ENCODE measurements around the gene FBXO38. TPM values are rescaled to one million over a fixed set of nuclear protein-coding genes. Genes with fewer than 3 reads are reported as not detected.

FBXO38 gene
- polyA plus RNA-seq, 3 donors, result 6.8 to 22.1 (median 14.8) TPM

DNA sequence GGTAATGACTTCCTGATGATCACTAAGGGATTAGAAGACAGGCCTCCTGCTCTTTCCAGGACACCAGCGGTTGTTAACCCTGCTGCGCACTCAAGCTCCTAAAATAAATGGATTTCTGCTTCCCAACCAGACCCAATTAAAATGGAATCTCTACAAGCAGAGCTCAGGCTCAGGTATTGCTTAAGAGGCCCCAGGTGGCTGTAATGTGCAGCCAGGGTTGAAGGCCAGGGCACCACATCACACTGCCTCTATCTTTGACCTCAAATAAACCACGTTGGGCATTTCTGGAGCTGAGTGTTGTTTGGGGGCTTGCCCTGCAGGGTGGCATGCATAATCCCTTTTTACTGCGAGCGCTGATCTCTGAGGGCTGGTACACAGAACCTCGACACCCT lies 108.0 kb downstream of the FBXO38 start:
- no peaks in the 10 kb centered on the region for H3K36me3 Mint-ChIP-seq
- H3K4me1 Mint-ChIP-seq, result no peaks in the 10 kb centered on the region
- Histone ChIP-seq H3K4me2 (replicated peaks; ENCODE audit: extremely low read depth, low read length, poor library complexity, severe bottlenecking) (no peak overlapping the region), H3K27me3 (ENCODE audit: control insufficient read depth in 2 of 2, insufficient read depth in 2 of 2, low read length in 2 of 2) (peaks cover 0 to 4% of the 10 kb centered on the region in 2 donors), H3K9me3 (replicated peaks in 1 of 2; ENCODE audit: control insufficient read depth in 1 of 2, insufficient read depth in 1 of 2, low read length in 2 of 2) (no peaks in the 10 kb centered on the region), H2AFZ (ENCODE audit: insufficient read depth, low read depth, low read length, poor library complexity, severe bottlenecking) (no peak overlapping the region), H3K9ac (ENCODE audit: insufficient read depth, low read length, poor library complexity, severe bottlenecking) (no peak overlapping the region), H4K20me1 (ENCODE audit: insufficient read depth, low read length) (no peaks in the 10 kb centered on the region), H3K4me3 (replicated peaks in 1 of 3; ENCODE audit: low read depth in 2 of 3, low read length in 3 of 3) (no peak overlapping the region), H3K36me3 (replicated peaks in 1 of 2; ENCODE audit: control insufficient read depth in 1 of 2, insufficient read depth in 2 of 2, low read length in 2 of 2) (no peaks in the 10 kb centered on the region), H3K79me2 (ENCODE audit: insufficient read depth, low read length) (no peaks in the 10 kb centered on the region), H3K27ac (ENCODE audit: low read depth in 1 of 2, low read length in 2 of 2) (no peak overlapping the region), H3K4me1 (ENCODE audit: control insufficient read depth in 1 of 2, insufficient read depth in 2 of 2, low read length in 2 of 2) (no peaks in the 10 kb centered on the region)
- H3K4me3 Mint-ChIP-seq, result no peak overlapping the region
- TF ChIP-seq, protein P1, sequence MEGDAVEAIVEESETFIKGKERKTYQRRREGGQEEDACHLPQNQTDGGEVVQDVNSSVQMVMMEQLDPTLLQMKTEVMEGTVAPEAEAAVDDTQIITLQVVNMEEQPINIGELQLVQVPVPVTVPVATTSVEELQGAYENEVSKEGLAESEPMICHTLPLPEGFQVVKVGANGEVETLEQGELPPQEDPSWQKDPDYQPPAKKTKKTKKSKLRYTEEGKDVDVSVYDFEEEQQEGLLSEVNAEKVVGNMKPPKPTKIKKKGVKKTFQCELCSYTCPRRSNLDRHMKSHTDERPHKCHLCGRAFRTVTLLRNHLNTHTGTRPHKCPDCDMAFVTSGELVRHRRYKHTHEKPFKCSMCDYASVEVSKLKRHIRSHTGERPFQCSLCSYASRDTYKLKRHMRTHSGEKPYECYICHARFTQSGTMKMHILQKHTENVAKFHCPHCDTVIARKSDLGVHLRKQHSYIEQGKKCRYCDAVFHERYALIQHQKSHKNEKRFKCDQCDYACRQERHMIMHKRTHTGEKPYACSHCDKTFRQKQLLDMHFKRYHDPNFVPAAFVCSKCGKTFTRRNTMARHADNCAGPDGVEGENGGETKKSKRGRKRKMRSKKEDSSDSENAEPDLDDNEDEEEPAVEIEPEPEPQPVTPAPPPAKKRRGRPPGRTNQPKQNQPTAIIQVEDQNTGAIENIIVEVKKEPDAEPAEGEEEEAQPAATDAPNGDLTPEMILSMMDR (IDR thresholded peaks at IDR 0.05), result no peak
- DNase-seq, result no peak
- 100% methylated on average over 3 of the region's 6 CpGs for WGBS (ENCODE audit: insufficient coverage)
- intact Hi-C loops (cut with micrococcal nuclease), result no loop called here
- peaks cover 0 to 9% (median 5%) of the 10 kb centered on the region in 3 donors for H3K27me3 Mint-ChIP-seq (ENCODE audit: low read depth in 3 of 3)
- H3K9me3 Mint-ChIP-seq, result peaks cover 0 to 2% (median 0%) of the 10 kb centered on the region in 7 donors
- H3K27ac Mint-ChIP-seq, result no peak overlapping the region

DNA sequence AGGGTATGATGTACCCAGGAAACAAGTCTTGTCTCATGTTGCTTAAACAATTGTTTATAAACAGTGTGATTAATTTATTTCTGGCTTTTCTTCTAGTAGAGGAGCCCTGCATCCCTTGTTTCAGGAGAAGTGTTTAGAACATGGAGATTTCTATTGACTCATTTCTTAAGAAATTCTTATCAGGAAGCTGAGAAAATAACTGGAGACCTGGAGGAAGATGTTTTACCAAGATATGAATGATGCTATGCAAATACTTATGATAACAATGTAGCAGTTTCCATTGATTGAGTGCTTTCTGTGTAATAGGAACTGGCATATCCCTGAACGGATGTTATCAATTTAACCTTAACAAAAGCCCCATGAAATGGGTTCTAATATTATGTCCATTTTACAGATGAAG lies 108.6 kb downstream of the FBXO38 start:
- H3K36me3 Mint-ChIP-seq, result no peaks in the 10 kb centered on the region
- no peaks in the 10 kb centered on the region for H3K9me3 ChIP-seq (replicated peaks in 1 of 2; ENCODE audit: control insufficient read depth in 1 of 2, insufficient read depth in 1 of 2, low read length in 2 of 2)
- H3K27me3 ChIP-seq (ENCODE audit: control insufficient read depth in 2 of 2, insufficient read depth in 2 of 2, low read length in 2 of 2), result peaks cover 0 to 3% of the 10 kb centered on the region in 2 donors
- no peak overlapping the region for H3K9ac ChIP-seq (ENCODE audit: insufficient read depth, low read length, poor library complexity, severe bottlenecking)
- H3K4me1 Mint-ChIP-seq, result no peaks in the 10 kb centered on the region
- DNase-seq, result no peak
- no peaks in the 10 kb centered on the region for H3K36me3 ChIP-seq (replicated peaks in 1 of 2; ENCODE audit: control insufficient read depth in 1 of 2, insufficient read depth in 2 of 2, low read length in 2 of 2)
- no peaks in the 10 kb centered on the region for H4K20me1 ChIP-seq (ENCODE audit: insufficient read depth, low read length)
- H3K27ac ChIP-seq (ENCODE audit: low read depth in 1 of 2, low read length in 2 of 2), result no peak overlapping the region
- no peaks in the 10 kb centered on the region for H3K79me2 ChIP-seq (ENCODE audit: insufficient read depth, low read length)
- intact Hi-C loops (cut with micrococcal nuclease), result no loop called here
- H3K4me3 Mint-ChIP-seq, result no peak overlapping the region
- H3K27me3 Mint-ChIP-seq (ENCODE audit: low read depth in 3 of 3), result peaks cover 0 to 9% (median 4%) of the 10 kb centered on the region in 3 donors
- H3K27ac Mint-ChIP-seq, result no peak overlapping the region
- TF ChIP-seq, protein P1 (IDR thresholded peaks at IDR 0.05), result no peak
- no peak overlapping the region for H3K4me2 ChIP-seq (replicated peaks; ENCODE audit: extremely low read depth, low read length, poor library complexity, severe bottlenecking)
- H3K4me1 ChIP-seq (ENCODE audit: control insufficient read depth in 1 of 2, insufficient read depth in 2 of 2, low read length in 2 of 2), result no peaks in the 10 kb centered on the region
- H3K9me3 Mint-ChIP-seq, result peaks cover 0 to 2% (median 0%) of the 10 kb centered on the region in 7 donors
- no peak overlapping the region for H3K4me3 ChIP-seq (replicated peaks in 1 of 3; ENCODE audit: low read depth in 2 of 3, low read length in 3 of 3)
- no peak overlapping the region for H2AFZ ChIP-seq (ENCODE audit: insufficient read depth, low read depth, low read length, poor library complexity, severe bottlenecking)
- no CpG with 5 or more reads among the region's 1 CpG for WGBS (ENCODE audit: insufficient coverage)

Small RNAs within 50 kb of the gene (small RNA-seq; reads per million reads assigned to genes)
- not detected for gene RF00017 (ENCODE audit: insufficient read length, low read depth)

Other genes starting within 250 kb of the FBXO38 start
- gene SPINK14, start 215.4 kb upstream of the FBXO38 start, polyA plus RNA-seq, result not detected
- not detected for gene SPINK6, start 180.9 kb upstream of the FBXO38 start, polyA plus RNA-seq
- gene MARCOL, start 145.4 kb upstream of the FBXO38 start, polyA plus RNA-seq, result not detected
- not detected for gene SPINK13, start 115.2 kb upstream of the FBXO38 start, polyA plus RNA-seq
- gene SPINK7, start 71.5 kb upstream of the FBXO38 start, polyA plus RNA-seq, result not detected
- gene SPINK9, start 48.4 kb upstream of the FBXO38 start, polyA plus RNA-seq, result not detected

Measured in CD14-positive monocyte (primary cell).